ENCODE measurements around the gene ADAM22. TPM values are rescaled to one million over a fixed set of nuclear protein-coding genes. Genes with fewer than 3 reads are reported as not detected.
"Not testable (repeated sequence)": the region's sequence is repeated elsewhere in the genome, so short reads cannot be mapped to it uniquely, and the experiment has no call there.

Gene ADAM22
- total RNA-seq, 6 experiments from 2014 or later = 0.06 to 0.32 (median 0.10) TPM

DNA sequence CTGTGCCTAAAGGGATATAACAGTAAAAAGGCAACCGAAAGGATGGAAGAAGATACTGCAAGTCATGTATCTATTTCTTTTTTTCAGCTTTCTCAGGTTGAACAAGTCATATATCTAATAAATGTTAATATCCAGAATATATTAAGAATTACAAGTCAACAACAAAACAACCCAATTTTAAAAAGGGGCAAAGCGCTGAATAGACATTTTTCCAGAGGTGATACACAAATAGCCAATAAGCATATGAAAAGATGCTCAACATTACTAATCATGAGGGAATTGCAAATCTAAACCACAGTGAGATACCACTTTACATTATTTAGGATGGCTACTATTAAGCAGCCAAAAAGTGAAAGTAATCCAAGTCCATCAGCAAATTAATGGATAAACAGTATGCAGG, 34.8 kb upstream of the ADAM22 start:
- intact Hi-C loops (cut with DNase I) = no loop called here
- H3K27ac ChIP-seq = no peak overlapping the region
- H3K4me1 ChIP-seq = no peaks in the 10 kb centered on the region
- DNase-seq = no peak
- TF ChIP-seq CTCF (IDR thresholded peaks at IDR 0.05) = no peak
- TF ChIP-seq POLR2A (IDR thresholded peaks at IDR 0.05) = no peak
- no peak for ATAC-seq
- H3K27me3 ChIP-seq = no peaks in the 10 kb centered on the region
- no peaks in the 10 kb centered on the region for H3K9me3 ChIP-seq
- no peak overlapping the region for H3K4me3 ChIP-seq
- 95% methylated on average over 2 of the region's 2 CpGs for WGBS (ENCODE audit: insufficient coverage, low coverage, low lambda C conversion rate, missing lambda C conversion rate)
- no peaks in the 10 kb centered on the region for H3K36me3 ChIP-seq

GRCh38 chr7:87907136-87907906, 26.7 kb upstream of the ADAM22 start:
- H3K4me3 ChIP-seq; H3K36me3 ChIP-seq; H3K27ac ChIP-seq; H3K27me3 ChIP-seq; intact Hi-C loops (cut with DNase I); ATAC-seq; H3K4me1 ChIP-seq; DNase-seq; H3K9me3 ChIP-seq: not testable (repeated sequence)
- 92% methylated on average over 3 of the region's 3 CpGs for WGBS (ENCODE audit: insufficient coverage, low coverage, low lambda C conversion rate, missing lambda C conversion rate)

- H3K9me3 ChIP-seq; H3K27ac ChIP-seq; DNase-seq; H3K36me3 ChIP-seq; H3K27me3 ChIP-seq; intact Hi-C loops (cut with DNase I); H3K4me3 ChIP-seq; H3K4me1 ChIP-seq; ATAC-seq: not testable (repeated sequence)
- 100% methylated on average over 4 of the region's 4 CpGs for WGBS (ENCODE audit: insufficient coverage, low coverage, low lambda C conversion rate, missing lambda C conversion rate)
Observed at GRCh38 chr7:87908814-87909213, 25.2 kb upstream of the ADAM22 start.

DNA sequence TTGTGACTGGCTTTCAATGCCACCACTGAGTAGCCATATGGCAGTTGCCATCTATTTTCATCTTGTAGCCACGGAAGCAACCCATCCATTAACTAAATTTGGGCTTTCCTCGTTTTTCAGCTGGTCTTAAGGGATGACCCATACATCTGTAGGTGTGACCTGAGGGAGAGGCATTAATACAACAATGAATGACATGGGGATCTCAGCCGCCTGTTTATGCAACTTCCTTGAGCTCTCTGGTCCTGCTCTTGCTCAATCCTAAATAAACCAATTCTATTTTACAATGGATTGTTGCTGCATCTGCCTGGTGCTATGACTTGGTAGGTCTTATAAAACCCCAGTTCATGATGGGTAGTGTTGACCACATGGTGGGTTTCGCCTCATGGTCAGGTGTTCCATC, 21.9 kb upstream of the ADAM22 start:
- intact Hi-C loops (cut with DNase I) = no loop called here
- Histone ChIP-seq H3K36me3 (no peaks in the 10 kb centered on the region), H3K9me3 (no peaks in the 10 kb centered on the region), H3K4me1 (no peaks in the 10 kb centered on the region), H3K4me3 (no peak overlapping the region), H3K27me3 (no peaks in the 10 kb centered on the region), H3K27ac (no peak overlapping the region)
- no peak for ATAC-seq
- TF ChIP-seq CTCF (IDR thresholded peaks at IDR 0.05) (no peak), POLR2A (IDR thresholded peaks at IDR 0.05) (no peak)
- 83% methylated on average over 4 of the region's 4 CpGs for WGBS (ENCODE audit: insufficient coverage, low coverage, low lambda C conversion rate, missing lambda C conversion rate)
- no peak for DNase-seq

DNA sequence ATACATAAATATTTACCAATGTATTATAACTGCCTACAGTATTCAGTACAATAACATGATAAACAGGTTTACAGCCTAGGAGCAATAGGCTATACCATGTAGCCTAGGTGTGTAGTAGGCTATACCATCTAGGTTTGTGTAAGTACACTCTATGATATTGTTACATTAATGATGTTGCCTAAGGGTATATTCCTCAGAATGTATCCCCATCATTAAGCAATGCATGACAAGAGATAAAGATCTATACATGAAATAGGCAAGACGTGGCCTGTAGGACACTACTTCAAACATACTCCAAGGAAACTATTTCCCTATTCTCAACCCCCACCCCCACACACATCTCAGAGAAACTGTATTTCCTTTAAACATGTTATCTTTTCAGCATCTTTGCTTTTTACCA, 15.3 kb upstream of the ADAM22 start:
- Histone ChIP-seq H3K36me3 (no peaks in the 10 kb centered on the region), H3K27me3 (no peaks in the 10 kb centered on the region), H3K4me3 (no peak overlapping the region), H3K27ac (no peak overlapping the region), H3K9me3 (no peaks in the 10 kb centered on the region), H3K4me1 (no peaks in the 10 kb centered on the region)
- TF ChIP-seq CTCF (IDR thresholded peaks at IDR 0.05) (no peak), POLR2A (IDR thresholded peaks at IDR 0.05) (no peak)
- DNase-seq (no peak), ATAC-seq (no peak)
- intact Hi-C loops (cut with DNase I) = no loop called here
- 50% methylated on average over 1 of the region's 1 CpG for WGBS (ENCODE audit: insufficient coverage, low coverage, low lambda C conversion rate, missing lambda C conversion rate)

All from right lobe of liver (tissue), 6 donors.